SU-DHL-6 (cell line): ENCODE measurements around the gene ANKS4B.

ENCODE experiments used
- H2AFZ ChIP-seq: fragments of 200-600 bp; sonication (generic); 2 replicates; pipeline ENCODE4 v1.6.1; 2014; ENCODE audit warnings: low read depth, mild to moderate bottlenecking, moderate library complexity, mixed read lengths, antibody characterized with exemption, low read length; ENCODE audit not compliant: severe bottlenecking
- H3F3A ChIP-seq: fragments of 200-600 bp; shearing (Covaris generic); 2 replicates; pipeline ENCODE4 v1.6.0; 2016; ENCODE audit warnings: antibody characterized with exemption, mild to moderate bottlenecking; ENCODE audit not compliant: insufficient read depth
- H3K27ac ChIP-seq: fragments of 200-600 bp; sonication (generic); 2 replicates; pipeline ENCODE4 v1.5.1; 2016; ENCODE audit warnings: low read depth, mild to moderate bottlenecking, low read length, moderate library complexity, mixed read lengths
- H3K27me3 ChIP-seq: fragments of 200-600 bp; sonication (generic), shearing (Covaris generic); 2 replicates; pipeline ENCODE4 v1.6.0; 2014; ENCODE audit warnings: mild to moderate bottlenecking, low read length
- H3K36me3 ChIP-seq: fragments of 200-600 bp; sonication (generic); 2 replicates; pipeline ENCODE4 v1.6.1; 2014; ENCODE audit warnings: mild to moderate bottlenecking, low read length, mixed read lengths
- H3K4me2 ChIP-seq: fragments of 300-600, 200-600 bp; shearing (Covaris generic), sonication (generic); 2 replicates; pipeline ENCODE4 v1.6.0; 2014; ENCODE audit warnings: low read length, low read depth, mild to moderate bottlenecking; ENCODE audit not compliant: poor library complexity, severe bottlenecking
- H3K4me3 ChIP-seq: fragments of 200-600 bp; sonication (generic); 2 replicates; pipeline ENCODE4 v1.5.1; 2014; ENCODE audit warnings: antibody characterized with exemption, low read length, mild to moderate bottlenecking, mixed read lengths; ENCODE audit not compliant: insufficient read depth, poor library complexity, severe bottlenecking
- H3K79me2 ChIP-seq: fragments of 200-600 bp; sonication (generic); 2 replicates; pipeline ENCODE4 v1.6.1; 2014; ENCODE audit warnings: mild to moderate bottlenecking, low read length, moderate library complexity; ENCODE audit not compliant: insufficient read depth
- H3K9ac ChIP-seq: fragments of 200-600 bp; sonication (generic); 2 replicates; pipeline ENCODE4 v1.7.0; 2014; ENCODE audit warnings: mild to moderate bottlenecking, low read length
- H3K9me2 ChIP-seq: fragments of 200-600 bp; sonication (generic); replicated peaks from 2 replicates; pipeline ENCODE4 v1.6.1; 2014; ENCODE audit warnings: low read length; ENCODE audit not compliant: insufficient read depth
- H3K9me3 ChIP-seq: fragments of 200-600 bp; sonication (generic); 2 replicates; pipeline ENCODE4 v1.6.1; 2014; ENCODE audit warnings: low read length, mixed read lengths; ENCODE audit not compliant: insufficient read depth
- H4K20me1 ChIP-seq: fragments of 200-600 bp; sonication (generic); 2 replicates; pipeline ENCODE4 v1.6.1; 2014; ENCODE audit warnings: low read depth, mild to moderate bottlenecking, antibody characterized with exemption, low read length, moderate library complexity, mixed read lengths
- EZH2phosphoT487 ChIP-seq: fragments of 200-600 bp; sonication (generic), shearing (Covaris generic); conservative IDR thresholded peaks from 2 replicates; pipeline ENCODE4 v1.6.1; 2018; ENCODE audit warnings: mild to moderate bottlenecking, antibody characterized with exemption, low read length, moderate library complexity, mixed read lengths
- TF ChIP-seq, protein P1 (sequence below): fragments of 200-600 bp; sonication (generic); IDR thresholded peaks from one replicate; pipeline ENCODE4 v1.5.1; 2017; ENCODE audit warnings: antibody characterized with exemption, mild to moderate bottlenecking, low read length, moderate library complexity; ENCODE audit not compliant: insufficient read depth, poor library complexity, severe bottlenecking

ANKS4B gene

GRCh38 chr16:21233045-21233520, 416 bp upstream of the ANKS4B start:
- Histone ChIP-seq H4K20me1 (no peaks in the 10 kb centered on the region), H3K4me2 (no peak overlapping the region), H3K27me3 (peaks cover 2% of the 10 kb centered on the region; the same call in 1 of the 2 replicates), H3K9me2 (no peaks in the 10 kb centered on the region), H2AFZ (no peak overlapping the region), H3K9ac (no peak overlapping the region), H3K27ac (no peak overlapping the region), H3K9me3 (no peaks in the 10 kb centered on the region), H3K79me2 (no peaks in the 10 kb centered on the region), H3K36me3 (no peaks in the 10 kb centered on the region), H3K4me3 (no peak overlapping the region), H3F3A (no peaks in the 10 kb centered on the region)
- TF ChIP-seq EZH2phosphoT487, result no peak
- TF ChIP-seq, protein P1, sequence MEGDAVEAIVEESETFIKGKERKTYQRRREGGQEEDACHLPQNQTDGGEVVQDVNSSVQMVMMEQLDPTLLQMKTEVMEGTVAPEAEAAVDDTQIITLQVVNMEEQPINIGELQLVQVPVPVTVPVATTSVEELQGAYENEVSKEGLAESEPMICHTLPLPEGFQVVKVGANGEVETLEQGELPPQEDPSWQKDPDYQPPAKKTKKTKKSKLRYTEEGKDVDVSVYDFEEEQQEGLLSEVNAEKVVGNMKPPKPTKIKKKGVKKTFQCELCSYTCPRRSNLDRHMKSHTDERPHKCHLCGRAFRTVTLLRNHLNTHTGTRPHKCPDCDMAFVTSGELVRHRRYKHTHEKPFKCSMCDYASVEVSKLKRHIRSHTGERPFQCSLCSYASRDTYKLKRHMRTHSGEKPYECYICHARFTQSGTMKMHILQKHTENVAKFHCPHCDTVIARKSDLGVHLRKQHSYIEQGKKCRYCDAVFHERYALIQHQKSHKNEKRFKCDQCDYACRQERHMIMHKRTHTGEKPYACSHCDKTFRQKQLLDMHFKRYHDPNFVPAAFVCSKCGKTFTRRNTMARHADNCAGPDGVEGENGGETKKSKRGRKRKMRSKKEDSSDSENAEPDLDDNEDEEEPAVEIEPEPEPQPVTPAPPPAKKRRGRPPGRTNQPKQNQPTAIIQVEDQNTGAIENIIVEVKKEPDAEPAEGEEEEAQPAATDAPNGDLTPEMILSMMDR, result no peak

DNA sequence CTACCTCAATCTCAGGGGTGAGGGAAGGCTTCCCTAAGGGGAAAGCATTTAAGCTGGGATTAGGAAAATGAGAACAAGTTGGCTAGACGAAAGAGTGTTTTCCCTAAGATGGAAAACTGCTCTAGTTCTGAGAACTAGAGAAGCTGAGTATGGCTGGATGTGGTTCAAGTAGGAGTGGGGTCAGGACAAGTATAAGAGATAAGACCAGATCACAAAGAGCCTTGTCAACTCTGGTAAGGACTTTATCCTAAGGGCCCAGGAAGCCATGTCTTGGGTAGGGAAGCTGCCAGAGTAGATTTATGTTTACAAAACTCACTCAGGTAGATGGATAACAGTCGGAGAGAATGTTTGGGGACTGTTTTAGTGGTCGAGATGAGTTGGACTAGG, 1.7 kb downstream of the ANKS4B start:
- Histone ChIP-seq H3K9me3 (no peaks in the 10 kb centered on the region), H3K36me3 (no peaks in the 10 kb centered on the region), H4K20me1 (no peaks in the 10 kb centered on the region), H3K9me2 (no peaks in the 10 kb centered on the region), H3F3A (no peaks in the 10 kb centered on the region), H3K4me3 (no peak overlapping the region), H3K27me3 (no peaks in the 10 kb centered on the region), H3K27ac (no peak overlapping the region), H2AFZ (no peak overlapping the region), H3K9ac (no peak overlapping the region), H3K79me2 (no peaks in the 10 kb centered on the region), H3K4me2 (no peak overlapping the region)
- TF ChIP-seq EZH2phosphoT487, result no peak
- TF ChIP-seq, protein P1, result no peak

DNA sequence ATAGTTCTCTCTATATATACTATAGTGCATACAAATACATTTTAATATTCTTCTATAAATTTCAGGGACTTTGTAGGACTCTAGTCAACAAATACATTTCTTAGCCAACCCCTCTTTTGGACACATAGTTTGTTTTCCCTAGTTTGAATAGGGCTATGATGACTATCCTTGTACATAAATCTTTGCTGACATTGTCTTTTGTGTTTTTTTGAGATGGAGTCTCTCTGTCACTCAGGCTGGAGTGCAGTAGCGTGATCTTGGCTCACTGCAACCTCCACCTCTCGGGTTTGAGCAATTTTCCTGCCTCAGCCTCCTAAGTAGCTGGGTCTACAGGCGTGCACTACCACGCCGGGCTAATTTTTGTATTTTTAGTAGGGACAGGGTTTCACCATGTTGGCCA, 3.3 kb downstream of the ANKS4B start:
- no peaks in the 10 kb centered on the region for H3K79me2 ChIP-seq
- H3K27ac ChIP-seq, result no peak overlapping the region
- TF ChIP-seq, protein P1, result no peak
- no peak for TF ChIP-seq EZH2phosphoT487
- no peaks in the 10 kb centered on the region for H3F3A ChIP-seq
- H3K27me3 ChIP-seq, result no peaks in the 10 kb centered on the region
- no peaks in the 10 kb centered on the region for H4K20me1 ChIP-seq
- H2AFZ ChIP-seq, result no peak overlapping the region
- H3K9ac ChIP-seq, result no peak overlapping the region
- no peak overlapping the region for H3K4me3 ChIP-seq
- H3K9me3 ChIP-seq, result no peaks in the 10 kb centered on the region
- no peaks in the 10 kb centered on the region for H3K9me2 ChIP-seq
- H3K36me3 ChIP-seq, result no peaks in the 10 kb centered on the region
- no peak overlapping the region for H3K4me2 ChIP-seq
